ENCODE measurements around the gene SLC25A21. TPM values are rescaled to one million over a fixed set of nuclear protein-coding genes. Genes with fewer than 3 reads are reported as not detected.

SLC25A21 gene
- total RNA-seq, 2 experiments from 2014 or later, result not detected

- POLR2A ChIA-PET, result no interaction called here
- no peak overlapping the region for H3K27ac Mint-ChIP-seq
- H3K36me3 ChIP-seq (ENCODE audit: insufficient read depth, low read length), result no peaks in the 10 kb centered on the region
- DNase-seq (no peak), ATAC-seq (ENCODE audit: poor library complexity) (no peak)
- TF ChIP-seq, protein P1, sequence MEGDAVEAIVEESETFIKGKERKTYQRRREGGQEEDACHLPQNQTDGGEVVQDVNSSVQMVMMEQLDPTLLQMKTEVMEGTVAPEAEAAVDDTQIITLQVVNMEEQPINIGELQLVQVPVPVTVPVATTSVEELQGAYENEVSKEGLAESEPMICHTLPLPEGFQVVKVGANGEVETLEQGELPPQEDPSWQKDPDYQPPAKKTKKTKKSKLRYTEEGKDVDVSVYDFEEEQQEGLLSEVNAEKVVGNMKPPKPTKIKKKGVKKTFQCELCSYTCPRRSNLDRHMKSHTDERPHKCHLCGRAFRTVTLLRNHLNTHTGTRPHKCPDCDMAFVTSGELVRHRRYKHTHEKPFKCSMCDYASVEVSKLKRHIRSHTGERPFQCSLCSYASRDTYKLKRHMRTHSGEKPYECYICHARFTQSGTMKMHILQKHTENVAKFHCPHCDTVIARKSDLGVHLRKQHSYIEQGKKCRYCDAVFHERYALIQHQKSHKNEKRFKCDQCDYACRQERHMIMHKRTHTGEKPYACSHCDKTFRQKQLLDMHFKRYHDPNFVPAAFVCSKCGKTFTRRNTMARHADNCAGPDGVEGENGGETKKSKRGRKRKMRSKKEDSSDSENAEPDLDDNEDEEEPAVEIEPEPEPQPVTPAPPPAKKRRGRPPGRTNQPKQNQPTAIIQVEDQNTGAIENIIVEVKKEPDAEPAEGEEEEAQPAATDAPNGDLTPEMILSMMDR (IDR thresholded peaks at IDR 0.05), result no peak
- H3K9me3 ChIP-seq (ENCODE audit: control insufficient read depth in 1 of 2, insufficient read depth in 1 of 2, low read length in 2 of 2), result no peaks in the 10 kb centered on the region
- H3K27me3 Mint-ChIP-seq, result no peaks in the 10 kb centered on the region
- H3K4me3 Mint-ChIP-seq, result no peak overlapping the region
- no peak overlapping the region for H3K27ac ChIP-seq (ENCODE audit: low read depth in 1 of 2, low read length in 2 of 2)
- no peak overlapping the region for H3K4me3 ChIP-seq (ENCODE audit: low read length)
- no peaks in the 10 kb centered on the region for H3K4me1 ChIP-seq (ENCODE audit: insufficient read depth, low read length)
- intact Hi-C loops (cut with DNase I, micrococcal nuclease), result no loop called here
- H3K27me3 ChIP-seq (ENCODE audit: control insufficient read depth in 1 of 2, insufficient read depth in 2 of 2, low read length in 2 of 2), result no peaks in the 10 kb centered on the region
- H3K4me1 Mint-ChIP-seq (ENCODE audit: low read depth), result no peaks in the 10 kb centered on the region
- peaks cover 14% of the 10 kb centered on the region for H3K9me3 Mint-ChIP-seq
- H3K36me3 Mint-ChIP-seq (ENCODE audit: low read depth), result no peaks in the 10 kb centered on the region
- CTCF ChIA-PET, result no interaction called here
Measured at GRCh38 chr14:37114559-37114958, 57.8 kb downstream of the SLC25A21 start.

DNA sequence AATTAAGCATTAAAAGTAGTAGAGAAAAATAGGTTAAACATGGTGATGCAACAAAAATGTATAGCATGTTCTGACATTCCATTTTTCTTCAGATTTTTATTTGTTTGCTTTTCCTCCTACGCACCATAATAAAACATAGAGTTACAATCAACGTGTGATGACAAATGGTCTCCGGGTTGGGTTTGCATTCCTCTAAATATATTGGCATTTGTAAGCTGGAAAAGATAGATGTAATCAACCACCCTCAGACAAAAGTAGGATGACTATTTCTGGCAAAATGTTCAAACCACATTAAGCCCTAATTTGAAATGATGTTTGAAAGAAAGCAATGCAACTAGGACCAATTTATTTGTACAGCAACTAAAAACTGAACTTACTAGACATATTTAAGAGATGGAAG, 58.4 kb downstream of the SLC25A21 start:
- intact Hi-C loops (cut with DNase I, micrococcal nuclease), result no loop called here
- no peaks in the 10 kb centered on the region for H3K36me3 Mint-ChIP-seq (ENCODE audit: low read depth)
- H3K27me3 ChIP-seq (ENCODE audit: control insufficient read depth in 1 of 2, insufficient read depth in 2 of 2, low read length in 2 of 2), result no peaks in the 10 kb centered on the region
- ChIA-PET POLR2A (no interaction called here), CTCF (no interaction called here)
- no peaks in the 10 kb centered on the region for H3K27me3 Mint-ChIP-seq
- no peak overlapping the region for H3K27ac ChIP-seq (ENCODE audit: low read depth in 1 of 2, low read length in 2 of 2)
- no peaks in the 10 kb centered on the region for H3K4me1 ChIP-seq (ENCODE audit: insufficient read depth, low read length)
- no peaks in the 10 kb centered on the region for H3K9me3 ChIP-seq (ENCODE audit: control insufficient read depth in 1 of 2, insufficient read depth in 1 of 2, low read length in 2 of 2)
- TF ChIP-seq, protein P1 (IDR thresholded peaks at IDR 0.05), result no peak
- no peaks in the 10 kb centered on the region for H3K36me3 ChIP-seq (ENCODE audit: insufficient read depth, low read length)
- H3K4me3 ChIP-seq (ENCODE audit: low read length), result no peak overlapping the region
- DNase-seq (no peak), ATAC-seq (ENCODE audit: poor library complexity) (no peak)
- H3K27ac Mint-ChIP-seq, result no peak overlapping the region
- H3K9me3 Mint-ChIP-seq, result peaks cover 14% of the 10 kb centered on the region
- H3K4me3 Mint-ChIP-seq, result no peak overlapping the region
- no peaks in the 10 kb centered on the region for H3K4me1 Mint-ChIP-seq (ENCODE audit: low read depth)

GRCh38 chr14:37098132-37098531, 74.3 kb downstream of the SLC25A21 start:
- Histone ChIP-seq H3K4me3 (ENCODE audit: low read length) (no peak overlapping the region), H3K4me1 (ENCODE audit: insufficient read depth, low read length) (no peaks in the 10 kb centered on the region), H3K36me3 (ENCODE audit: insufficient read depth, low read length) (no peaks in the 10 kb centered on the region), H3K27ac (ENCODE audit: low read depth in 1 of 2, low read length in 2 of 2) (no peak overlapping the region), H3K27me3 (ENCODE audit: control insufficient read depth in 1 of 2, insufficient read depth in 2 of 2, low read length in 2 of 2) (no peaks in the 10 kb centered on the region), H3K9me3 (ENCODE audit: control insufficient read depth in 1 of 2, insufficient read depth in 1 of 2, low read length in 2 of 2) (no peaks in the 10 kb centered on the region)
- TF ChIP-seq, protein P1 (IDR thresholded peaks at IDR 0.05), result no peak
- ChIA-PET CTCF (no interaction called here), POLR2A (no interaction called here)
- ATAC-seq (ENCODE audit: poor library complexity) (no peak), DNase-seq (no peak)
- Mint-ChIP-seq H3K4me1 (ENCODE audit: low read depth) (no peaks in the 10 kb centered on the region), H3K27me3 (no peaks in the 10 kb centered on the region), H3K36me3 (ENCODE audit: low read depth) (no peaks in the 10 kb centered on the region), H3K4me3 (no peak overlapping the region), H3K9me3 (no peaks in the 10 kb centered on the region), H3K27ac (no peak overlapping the region)
- intact Hi-C loops (cut with DNase I, micrococcal nuclease), result no loop called here

Data from CD4-positive, alpha-beta T cell (primary cell).